Measurements from ENCODE around the gene SNX15.
"Not testable (repeated sequence)": the region's sequence is repeated elsewhere in the genome, so short reads cannot be mapped to it uniquely, and the experiment has no call there.

The SNX15 gene, protein sequence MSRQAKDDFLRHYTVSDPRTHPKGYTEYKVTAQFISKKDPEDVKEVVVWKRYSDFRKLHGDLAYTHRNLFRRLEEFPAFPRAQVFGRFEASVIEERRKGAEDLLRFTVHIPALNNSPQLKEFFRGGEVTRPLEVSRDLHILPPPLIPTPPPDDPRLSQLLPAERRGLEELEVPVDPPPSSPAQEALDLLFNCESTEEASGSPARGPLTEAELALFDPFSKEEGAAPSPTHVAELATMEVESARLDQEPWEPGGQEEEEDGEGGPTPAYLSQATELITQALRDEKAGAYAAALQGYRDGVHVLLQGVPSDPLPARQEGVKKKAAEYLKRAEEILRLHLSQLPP

DNA sequence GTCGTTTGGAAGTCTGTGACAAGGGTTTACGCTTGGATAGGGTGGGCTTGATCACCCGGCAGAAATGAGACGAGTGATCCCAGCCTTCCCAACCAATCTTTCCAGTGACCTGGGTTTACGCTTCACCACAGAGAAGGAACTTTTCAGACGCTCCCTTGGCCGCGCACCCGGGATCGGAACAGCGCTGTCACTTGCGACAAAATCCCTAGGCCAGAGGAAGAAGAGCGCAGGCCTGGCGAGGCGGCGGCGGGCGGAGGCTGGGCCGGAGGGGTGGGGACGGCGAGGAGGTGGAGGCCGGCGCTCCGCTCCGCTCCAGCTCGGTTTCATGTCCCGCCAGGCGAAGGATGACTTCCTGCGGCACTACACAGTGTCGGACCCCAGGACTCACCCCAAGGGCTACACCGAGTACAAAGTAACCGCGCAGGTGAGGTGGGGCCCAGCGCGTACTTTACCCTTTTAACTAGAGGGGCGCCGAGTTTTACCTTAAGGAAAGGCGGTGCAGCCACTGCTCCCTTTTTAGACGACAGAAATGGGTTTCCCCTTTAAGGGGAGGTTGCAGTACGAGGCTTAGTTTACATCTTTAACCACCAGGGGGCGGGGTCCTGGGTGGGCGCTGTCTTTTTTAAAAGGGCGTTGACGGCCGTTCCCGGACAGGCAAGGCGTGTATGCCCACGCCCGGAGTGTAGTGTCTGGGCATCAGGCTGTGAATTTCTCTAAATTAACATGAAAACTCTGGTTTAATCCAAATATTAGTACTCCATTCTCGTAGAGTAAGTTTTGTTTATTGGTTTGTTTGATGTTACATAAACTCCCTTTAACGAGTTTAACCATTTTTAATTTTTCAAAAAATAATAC is at the start of gene SNX15:
SNX15 (plus strand) TSS at position 227 of the 855 bp plus-strand sequence; CDS start at position 326, 99 bp downstream.
- peak; percentile 97 for DNase-seq

DNA sequence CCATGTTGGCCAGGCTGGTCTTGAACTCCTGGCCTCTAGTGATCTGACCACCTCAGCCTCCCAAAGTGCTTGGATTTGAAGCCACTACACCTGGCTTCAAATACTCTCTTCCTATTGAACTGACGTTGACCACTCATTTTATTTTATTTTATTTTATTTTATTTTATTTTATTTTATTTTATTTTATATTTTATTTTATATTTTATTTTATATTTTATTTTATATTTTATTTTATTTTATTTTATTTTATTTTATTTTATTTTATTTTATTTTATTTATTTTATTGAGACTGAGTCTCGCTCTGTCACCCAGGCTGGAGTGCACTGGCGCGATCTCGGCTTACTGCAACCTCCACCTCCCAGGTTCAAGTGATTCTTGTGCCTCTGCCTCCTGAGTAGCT is 43.9 kb upstream of the SNX15 start:
- not testable (repeated sequence) for DNase-seq

DNA sequence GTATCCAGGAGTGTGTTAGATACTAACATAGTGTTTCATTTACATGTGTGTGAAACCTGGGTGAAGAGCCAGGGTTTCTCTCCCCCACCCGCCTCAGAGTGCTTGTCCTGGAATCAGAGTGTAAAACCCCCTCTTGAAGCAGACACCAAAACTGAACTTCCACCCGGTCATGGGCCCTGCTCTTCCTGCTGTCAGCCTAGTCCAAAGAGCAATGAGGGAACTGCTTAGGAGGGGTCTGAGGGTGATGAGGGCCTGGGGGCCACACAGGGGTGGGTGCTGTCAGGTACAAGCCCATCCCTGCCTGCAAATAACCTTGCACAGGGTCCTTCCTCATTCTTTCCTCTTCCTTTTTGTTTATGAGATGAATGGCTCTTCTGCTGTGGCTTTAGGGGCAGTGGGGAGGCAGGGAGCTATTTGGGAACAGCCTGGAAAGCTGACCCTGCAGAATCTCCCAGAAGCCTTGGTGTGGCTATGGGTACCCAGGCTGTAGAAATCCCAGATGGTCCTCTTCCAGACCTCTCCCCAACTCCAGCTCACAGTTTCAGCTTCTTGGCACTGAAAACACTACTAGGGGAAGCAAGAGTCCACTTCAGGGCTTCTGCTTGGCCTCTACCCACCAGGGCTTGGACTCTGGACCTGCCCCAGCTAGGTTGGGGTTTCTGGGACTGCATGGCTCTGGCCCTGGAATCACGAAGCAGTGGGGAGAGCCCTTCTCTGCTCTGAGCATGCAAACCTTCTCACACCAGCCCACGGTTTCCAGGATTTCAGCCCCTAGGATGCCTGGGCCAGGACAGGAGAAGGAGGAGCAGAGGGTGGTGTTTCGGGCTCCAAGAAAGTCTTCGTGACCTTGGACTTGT is 39.0 kb upstream of the SNX15 start:
- no peak for DNase-seq

DNA sequence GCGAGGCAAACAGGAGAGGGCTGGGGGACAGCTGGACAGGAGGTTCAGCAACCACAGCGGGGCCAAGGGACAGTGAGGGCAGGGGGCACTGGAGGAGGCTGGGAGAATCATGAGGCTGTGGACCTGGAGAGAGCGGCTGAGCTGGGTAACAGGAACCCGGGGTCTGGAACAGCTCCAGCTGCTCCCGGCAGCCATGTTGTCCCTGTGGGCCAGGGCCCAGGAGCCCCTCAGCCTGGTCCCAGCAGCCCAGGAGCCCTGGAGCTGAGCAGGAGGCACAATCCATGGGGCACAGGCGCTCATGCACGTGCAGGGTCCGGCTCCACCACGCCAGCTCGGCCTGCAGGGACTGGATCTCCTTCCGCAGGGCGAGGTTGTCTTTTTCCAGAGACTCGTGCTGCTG is 37.8 kb upstream of the SNX15 start:
- DNase-seq, result no peak

DNA sequence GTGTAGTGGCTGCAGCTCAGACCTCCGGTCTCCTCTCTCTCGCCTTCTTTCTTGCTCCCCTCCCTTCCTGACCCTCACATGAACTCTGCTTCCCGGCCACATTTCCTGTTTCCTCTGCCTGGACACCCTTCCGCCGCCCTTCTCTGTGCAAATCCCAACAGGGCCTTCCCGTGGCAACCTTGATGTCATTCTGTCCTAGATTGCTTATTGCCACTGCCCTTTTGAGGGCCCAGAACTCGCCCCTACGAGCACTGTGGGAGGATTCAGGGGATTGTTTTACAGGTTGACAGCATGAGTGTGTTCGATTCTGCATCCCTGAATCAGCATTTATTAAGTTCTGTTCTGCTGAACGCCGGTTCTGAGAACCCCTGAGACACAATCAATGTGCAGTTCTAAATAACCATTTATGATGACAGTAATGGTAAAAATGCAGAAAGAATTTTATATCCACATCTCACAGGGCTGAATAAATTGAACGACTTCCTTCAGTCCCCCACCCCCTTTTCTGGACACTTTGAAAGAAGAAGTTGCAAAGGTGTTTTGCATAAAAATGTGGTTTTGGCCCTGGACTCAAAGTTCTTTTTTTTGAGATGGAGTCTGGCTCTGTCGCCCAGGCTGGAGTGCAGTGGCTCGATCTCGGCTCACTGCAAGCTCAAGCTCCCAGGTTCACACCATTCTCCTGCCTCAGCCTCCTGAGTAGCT is 36.9 kb upstream of the SNX15 start:
- DNase-seq, result no peak

DNA sequence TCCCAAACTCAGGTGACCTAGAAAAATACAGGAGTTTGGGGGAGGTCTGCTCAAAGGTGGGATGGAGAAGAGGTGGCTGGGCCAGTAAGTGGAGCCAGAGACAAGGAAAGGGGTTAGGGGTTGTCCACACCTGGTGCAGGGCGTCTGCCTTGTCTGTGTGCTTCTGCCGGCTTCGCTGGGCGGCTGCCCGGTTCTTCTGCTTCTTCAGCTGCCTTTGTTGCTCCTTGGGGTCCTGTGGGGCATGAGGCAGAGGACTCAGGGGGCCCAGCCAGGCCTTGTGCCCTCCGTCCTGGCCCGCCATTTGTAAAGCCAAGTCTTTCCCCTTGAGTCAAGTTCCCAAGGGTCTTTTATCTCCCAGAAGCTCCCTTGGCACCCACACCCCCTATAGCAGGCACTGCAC is 32.9 kb upstream of the SNX15 start:
- no peak for DNase-seq

DNA sequence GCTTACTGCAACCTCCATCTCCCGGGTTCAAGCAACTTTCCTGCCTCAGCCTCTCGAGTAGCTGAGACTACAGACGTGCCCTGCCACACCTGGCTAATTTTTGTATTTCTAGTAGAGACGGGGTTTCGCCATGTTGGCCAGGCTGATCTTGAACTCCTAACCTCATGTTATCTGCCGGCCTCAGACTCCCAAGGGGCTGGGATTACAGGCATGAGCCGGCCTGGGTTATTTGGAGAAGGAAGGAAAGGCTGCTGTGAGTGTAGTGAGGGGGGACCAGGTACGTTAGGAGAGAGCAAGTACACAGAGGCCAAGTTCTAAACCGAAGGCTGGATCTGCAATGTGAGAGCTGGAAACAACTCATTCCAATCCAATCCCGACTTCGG is 30.9 kb upstream of the SNX15 start:
- no peak for DNase-seq

DNA sequence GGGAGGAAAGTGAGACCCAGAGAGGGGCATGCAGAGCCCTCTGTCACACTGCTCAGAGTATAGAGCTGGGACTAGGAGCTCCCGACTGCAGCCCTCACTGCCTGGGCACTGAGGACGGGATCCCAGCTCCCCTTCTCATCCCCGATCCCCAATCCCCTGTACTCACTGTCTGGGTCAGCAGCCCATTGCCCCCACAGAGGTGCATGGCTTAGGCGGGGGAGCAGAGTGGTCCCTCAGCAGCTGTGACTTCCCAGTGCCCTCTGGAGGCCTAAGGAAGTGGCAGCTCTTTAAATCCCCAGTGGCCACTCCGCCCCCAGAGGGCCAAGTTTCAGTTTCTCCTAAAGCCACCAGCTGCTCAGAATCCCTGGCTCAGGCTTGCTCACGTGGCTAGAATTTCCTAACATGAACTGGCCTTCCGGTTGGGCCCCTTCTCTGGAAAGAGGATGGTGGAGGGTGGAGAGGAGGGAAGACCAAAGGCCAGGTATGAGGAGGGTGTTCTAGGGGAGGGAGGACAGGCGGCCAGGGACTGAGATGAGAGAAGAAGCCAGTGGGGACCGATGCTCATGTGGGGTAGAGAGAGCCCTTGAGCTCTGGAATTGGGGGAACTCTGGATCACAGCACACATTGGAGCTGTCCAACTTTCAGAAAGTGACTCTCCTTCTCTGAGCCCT is 30.4 kb upstream of the SNX15 start, which contains the start of gene BATF2:
BATF2 (minus strand) TSS at position 262 of the 671 bp plus-strand sequence; CDS start at position 205, 57 bp downstream.
- no peak for DNase-seq

DNA sequence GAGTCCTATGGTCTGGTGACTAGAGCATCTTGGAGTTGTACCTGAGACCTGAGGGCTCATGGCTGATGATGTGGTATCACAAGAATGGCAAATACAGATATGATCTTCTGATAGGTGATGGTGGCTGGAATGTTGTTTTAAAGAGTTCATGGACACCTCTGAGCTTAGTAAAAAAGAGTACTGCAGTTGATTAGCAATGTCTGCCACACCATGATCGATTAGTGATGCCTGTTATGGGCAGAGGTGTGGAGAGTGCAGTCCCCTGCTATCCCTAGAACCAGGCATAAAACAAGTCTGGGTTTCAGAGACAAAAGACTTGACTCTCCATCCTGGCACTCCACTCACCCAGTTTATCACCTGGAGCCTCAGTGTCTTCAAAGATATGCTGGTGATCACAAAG is 29.1 kb upstream of the SNX15 start:
- DNase-seq, result peak; percentile 36

DNA sequence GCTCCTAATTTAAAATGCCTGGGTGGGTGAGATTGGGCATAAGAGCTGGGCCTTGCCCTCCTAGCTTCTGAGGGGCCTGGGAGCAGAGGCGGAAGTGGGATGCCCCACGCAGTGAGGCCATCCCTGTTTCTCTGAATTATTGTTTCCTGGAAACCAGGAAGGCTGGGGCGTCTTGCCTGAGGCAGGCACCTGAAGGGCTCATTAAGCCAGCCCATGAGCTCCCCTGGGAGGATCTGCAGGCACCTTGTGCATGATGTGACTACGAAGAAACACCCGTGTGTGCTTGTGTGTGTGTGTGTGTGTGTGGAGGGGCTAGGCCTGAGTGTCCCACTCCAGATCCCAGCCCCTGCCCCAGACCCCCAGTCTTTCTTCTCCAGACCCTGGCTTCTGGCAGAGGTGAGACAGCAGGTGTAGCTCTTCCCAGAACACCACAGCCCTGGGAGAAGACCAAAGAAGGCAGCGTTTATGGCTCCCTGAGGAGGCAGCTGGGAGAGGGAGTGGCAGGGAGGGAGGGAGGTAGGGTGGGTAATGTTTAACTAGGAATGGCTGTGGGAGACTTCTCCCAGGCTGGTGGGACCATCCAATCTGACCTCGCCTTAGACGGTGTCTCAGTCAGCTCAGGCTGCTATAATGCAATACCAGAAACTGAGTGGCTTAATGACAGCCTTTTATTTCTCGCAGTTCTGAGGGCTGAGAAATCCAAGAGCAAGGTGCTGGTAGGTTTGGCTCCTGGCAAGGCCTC is 28.4 kb upstream of the SNX15 start:
- DNase-seq, result peak; percentile 40

DNA sequence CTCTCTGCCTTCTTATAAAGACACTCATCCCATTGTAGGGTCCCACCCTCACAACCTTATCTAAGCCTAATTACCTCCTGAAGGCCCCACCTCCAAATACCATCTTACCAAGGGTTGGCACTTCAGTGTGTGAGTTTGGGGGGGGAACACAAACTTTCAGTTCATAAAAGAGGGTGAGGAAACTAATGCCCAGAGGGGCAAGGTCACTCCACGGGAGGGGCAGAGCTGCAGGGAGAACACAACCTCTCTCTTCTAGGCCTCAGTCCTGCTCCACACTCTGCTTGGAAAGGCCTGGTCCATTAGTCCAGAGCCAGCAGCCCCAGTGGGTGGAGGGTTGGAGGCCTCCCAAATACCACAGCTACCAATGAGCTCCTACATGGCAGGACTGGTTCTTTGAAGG is 27.8 kb upstream of the SNX15 start:
- DNase-seq, result no peak

DNA sequence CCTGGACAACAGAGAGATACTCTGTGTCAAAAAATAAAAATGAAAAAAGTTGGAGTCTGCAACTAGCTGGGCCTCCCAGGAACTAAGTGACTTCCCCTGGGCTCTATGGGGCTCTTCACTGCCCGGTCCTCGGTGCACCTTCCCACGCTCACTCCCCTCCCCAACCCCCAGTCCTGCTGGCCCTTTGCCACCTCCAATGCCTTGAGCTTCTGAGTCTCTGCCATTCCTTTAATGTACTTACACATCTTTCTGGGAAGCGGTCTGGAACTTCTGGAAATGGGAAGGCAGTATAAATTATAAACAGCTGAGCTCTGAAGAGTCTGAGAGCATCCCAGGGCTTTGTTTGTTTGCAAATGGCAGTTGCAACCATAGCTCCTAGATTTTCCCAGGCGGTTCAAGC is 24.5 kb upstream of the SNX15 start:
- no peak for DNase-seq

DNA sequence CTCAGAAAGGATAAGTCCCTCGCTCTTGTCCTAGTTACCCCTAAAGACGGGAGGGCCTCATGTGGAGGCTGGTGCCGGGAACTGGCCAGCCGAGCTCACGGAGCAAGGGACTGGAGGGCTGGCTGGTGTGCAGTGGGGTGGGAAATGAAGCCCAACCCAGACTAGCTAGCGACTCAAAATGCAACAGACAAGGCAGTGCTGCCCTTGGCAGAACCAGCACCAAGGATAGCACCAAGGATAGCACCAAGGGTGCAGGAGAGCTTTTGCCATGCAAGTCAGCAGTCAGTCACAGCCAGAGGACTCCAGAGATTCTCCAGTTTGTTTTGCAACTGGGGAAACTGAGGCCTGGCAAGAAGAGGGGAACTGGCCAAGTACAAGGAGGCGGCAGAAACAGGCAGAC is 24.0 kb upstream of the SNX15 start:
- DNase-seq, result no peak

DNA sequence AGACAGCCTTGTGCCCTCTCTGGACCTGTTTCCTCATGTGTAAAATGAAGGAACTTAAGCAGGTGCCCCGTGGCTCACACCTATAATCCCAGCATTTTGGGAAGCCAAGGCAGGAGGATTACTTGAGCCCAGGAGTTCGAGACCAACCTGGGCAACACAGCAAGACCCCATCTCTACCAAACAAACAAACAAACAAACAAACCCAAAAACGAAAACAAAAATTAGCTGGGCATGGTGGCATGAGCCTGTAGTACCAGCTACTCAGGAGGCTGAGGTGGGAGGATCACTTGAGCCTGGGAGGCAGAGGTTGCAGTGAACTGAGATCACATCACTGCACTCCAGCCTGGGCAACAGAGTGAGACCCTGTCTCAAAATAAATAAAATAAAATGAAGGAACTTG is 23.3 kb upstream of the SNX15 start:
- not testable (repeated sequence) for DNase-seq

DNA sequence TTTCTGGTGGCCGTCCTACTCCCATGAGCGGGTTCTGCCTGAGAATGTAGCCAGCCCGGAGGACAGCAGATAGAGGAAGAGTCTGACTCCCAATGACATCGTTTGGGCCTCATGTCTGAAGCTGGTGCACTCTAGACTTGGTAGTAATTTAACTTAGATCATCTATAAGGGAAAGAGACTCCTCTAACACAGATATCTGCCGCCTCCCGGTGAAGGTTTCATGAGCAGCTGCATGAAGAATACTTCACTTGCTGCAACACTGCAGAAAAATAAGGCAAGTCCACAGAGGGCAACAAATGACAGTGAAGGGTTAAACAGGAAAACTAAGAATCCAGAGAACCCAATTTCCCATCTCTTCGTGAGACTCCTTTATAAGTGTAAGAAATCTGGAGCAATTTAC is 19.2 kb upstream of the SNX15 start:
- no peak for DNase-seq

DNA sequence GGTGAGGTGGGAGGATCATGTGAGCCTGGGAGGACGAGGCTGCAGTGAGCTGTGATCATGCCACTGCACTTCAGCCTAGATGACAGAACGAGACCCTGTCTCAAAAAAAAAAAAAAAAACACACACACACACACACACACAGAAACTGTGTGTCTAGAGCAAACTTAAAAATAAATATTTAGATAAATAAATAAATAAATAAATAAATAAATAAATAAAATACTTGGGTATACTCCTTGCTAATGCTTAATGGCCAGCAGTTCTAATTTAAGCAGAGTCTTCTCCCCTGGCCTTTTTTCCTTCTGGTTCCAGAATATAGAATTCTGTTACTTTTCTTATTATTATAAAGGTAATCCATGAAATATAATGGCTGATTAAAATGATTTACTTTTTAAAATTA is 18.4 kb upstream of the SNX15 start:
- DNase-seq, result no peak

DNA sequence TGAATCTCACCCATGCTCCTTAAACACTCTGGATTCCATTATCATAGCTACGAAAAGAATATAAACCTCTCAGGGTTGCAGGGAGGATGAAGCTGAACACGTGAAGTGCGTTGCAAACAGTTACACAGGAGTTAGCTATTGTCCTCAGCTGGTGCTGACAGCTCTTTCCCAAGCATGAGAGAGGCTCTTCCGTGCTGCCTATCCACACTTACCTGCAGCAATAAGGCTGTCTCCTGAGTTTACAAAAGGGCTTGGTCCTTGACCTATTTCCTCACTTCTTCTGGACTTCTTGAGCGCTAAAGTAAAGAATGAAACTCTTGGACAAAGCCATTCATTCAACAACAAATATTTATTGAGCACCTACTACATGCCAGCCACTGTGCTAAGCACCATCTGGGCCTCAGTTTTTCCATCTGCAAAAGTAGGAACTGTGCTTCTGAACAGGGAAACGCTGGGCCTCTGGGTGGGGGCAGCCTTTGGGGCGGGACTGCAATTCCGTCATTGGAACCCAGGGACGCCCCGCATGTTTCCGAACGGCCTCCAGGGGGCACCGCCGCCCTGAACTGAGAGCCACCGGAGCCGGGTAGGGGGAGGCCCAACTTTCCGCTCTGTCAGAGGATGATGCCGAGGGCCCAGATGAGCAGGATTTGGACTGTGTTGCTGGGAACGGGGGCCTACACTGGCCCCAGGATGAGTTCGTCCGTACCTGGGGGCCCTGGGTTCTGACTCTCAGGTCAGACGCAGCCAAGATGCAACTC is 13.9 kb upstream of the SNX15 start:
- DNase-seq, result peak; percentile 94

DNA sequence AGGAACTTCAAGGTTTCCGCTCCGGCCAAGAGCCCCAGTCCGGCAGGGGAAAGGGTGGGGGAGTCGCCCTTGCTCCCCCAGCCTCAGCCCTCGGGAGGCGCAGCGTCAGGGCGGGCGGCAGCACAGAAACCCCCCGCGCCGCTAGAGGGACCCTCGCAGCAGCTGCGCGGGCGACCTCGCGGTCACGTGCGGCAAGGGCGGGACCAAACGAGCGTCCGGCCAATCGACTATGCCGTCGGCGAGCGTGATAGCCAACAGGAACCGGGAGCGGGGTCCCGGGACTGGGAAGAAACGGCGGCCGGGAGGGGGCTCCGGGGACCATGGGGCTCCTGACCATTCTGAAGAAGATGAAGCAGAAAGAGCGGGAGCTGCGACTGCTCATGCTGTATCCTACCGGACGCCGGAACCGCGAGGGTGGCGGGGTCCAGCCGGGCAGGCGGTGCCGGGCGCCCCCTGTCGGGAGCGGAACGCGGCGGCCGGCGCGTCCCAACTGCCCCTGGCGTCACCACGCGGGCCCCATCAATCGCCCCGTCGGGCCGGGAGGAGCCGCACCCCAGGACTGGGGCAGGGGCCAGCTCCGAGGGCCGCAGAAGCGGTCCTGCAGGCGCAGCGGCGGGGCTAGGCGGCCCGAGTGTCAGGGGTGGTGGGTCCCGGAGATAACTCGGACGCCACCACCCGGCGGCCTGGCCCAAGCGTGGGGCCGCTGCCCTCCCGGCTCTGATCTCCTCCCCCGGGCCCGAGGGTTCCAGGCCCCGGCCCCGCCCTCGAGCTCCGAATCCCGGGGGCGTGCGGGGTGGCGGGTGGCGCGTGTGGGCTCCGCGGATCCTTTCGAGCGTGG is 13.1 kb upstream of the SNX15 start, which contains the start of gene ARL2:
ARL2 (plus strand) TSS at position 273 of the 838 bp plus-strand sequence; CDS start at position 321, 48 bp downstream.
- DNase-seq, result peak; percentile 93

DNA sequence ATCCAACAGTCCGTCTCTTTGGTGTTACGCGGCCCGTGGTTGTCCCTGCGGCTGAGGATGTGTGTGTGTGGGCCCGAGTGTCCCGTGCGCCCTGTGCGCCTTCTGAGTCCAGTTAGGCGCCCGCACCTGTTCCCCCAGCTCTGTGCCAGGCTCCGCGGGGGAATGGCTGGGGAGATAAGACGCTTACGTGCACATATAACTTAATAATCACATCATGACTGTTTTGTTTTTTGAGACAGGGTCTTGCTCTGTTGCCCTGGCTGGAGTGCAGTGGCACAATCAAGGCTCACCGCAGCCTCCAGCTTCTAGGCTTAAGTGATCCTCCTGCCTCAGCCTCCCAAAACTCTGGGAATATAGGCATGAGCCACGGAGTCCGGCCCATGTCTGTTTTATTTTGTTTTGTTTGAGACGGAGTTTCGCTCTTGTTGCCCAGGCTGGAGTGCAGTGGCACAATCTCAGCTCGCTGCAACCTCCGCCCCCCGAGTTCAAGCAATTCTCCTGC is 12.5 kb upstream of the SNX15 start:
- no peak for DNase-seq
